Posterior cingulate gyrus (tissue), 11 donors: ENCODE measurements around the gene GPC6.
"Not testable (repeated sequence)": the region's sequence is repeated elsewhere in the genome, so short reads cannot be mapped to it uniquely, and the experiment has no call there.

ENCODE experiments used
- DNase-seq, 10 donors: peaks; one replicate each; pipeline versions ENCODE4 v3.0.0 to v3.0.0-alpha.2; 2020 to 2021; ENCODE audit warnings: mixed read lengths in 3 of 10
- intact Hi-C: fragments of 100-400 bp; cut with DNase I; formaldehyde crosslinking; loops from one replicate; pipeline ENCODE4 v1.15.1; 2023

The GPC6 gene

GRCh38 chr13:94173312-94173854 lies 946.8 kb downstream of the GPC6 start:
- intact Hi-C loops = no loop called here
- DNase-seq = no peak

GRCh38 chr13:94174009-94174408 lies 947.4 kb downstream of the GPC6 start:
- no peak for DNase-seq
- intact Hi-C loops = no loop called here

GRCh38 chr13:94175076-94175475 lies 948.5 kb downstream of the GPC6 start:
- intact Hi-C loops = no loop called here
- no peak for DNase-seq

GRCh38 chr13:94176561-94176960 lies 950.0 kb downstream of the GPC6 start:
- intact Hi-C loops = no loop called here
- no peak for DNase-seq

- intact Hi-C loops = no loop called here
- DNase-seq = no peak
Measured at GRCh38 chr13:94177041-94177440, 950.4 kb downstream of the GPC6 start.

- no peak for DNase-seq
- intact Hi-C loops = no loop called here
Measured at GRCh38 chr13:94178625-94179244, 952.1 kb downstream of the GPC6 start.

GRCh38 chr13:94181461-94182107 lies 955.0 kb downstream of the GPC6 start:
- DNase-seq = no peak

GRCh38 chr13:94182185-94182761 lies 955.7 kb downstream of the GPC6 start:
- DNase-seq = no peak
- intact Hi-C loops = loop anchor here (5.0 kb wide), 1 partner anchor 180 kb away; no protein-coding TSS in a partner anchor

More at GRCh38 chr13:94181461-94182107, 955.0 kb downstream of the GPC6 start:
- intact Hi-C loops = loop anchor here (5.0 kb wide), 1 partner anchor 181 kb away; no protein-coding TSS in a partner anchor

GRCh38 chr13:94186470-94186869 lies 959.9 kb downstream of the GPC6 start:
- intact Hi-C loops = no loop called here
- DNase-seq = no peak

- no peak for DNase-seq
- intact Hi-C loops = no loop called here
Measured at GRCh38 chr13:94188201-94188854, 961.7 kb downstream of the GPC6 start.

GRCh38 chr13:94192431-94192975 lies 965.9 kb downstream of the GPC6 start:
- DNase-seq = peak in 2 of 10 donors; percentile 12 to 58
- intact Hi-C loops = no loop called here

GRCh38 chr13:94195715-94196114 lies 969.1 kb downstream of the GPC6 start:
- intact Hi-C loops = no loop called here
- no peak for DNase-seq

- DNase-seq = no peak
- intact Hi-C loops = no loop called here
Measured at GRCh38 chr13:94196413-94196812, 969.8 kb downstream of the GPC6 start.

- intact Hi-C loops = no loop called here
- no peak for DNase-seq
Measured at GRCh38 chr13:94198681-94199080, 972.1 kb downstream of the GPC6 start.

GRCh38 chr13:94199135-94199534 lies 972.5 kb downstream of the GPC6 start:
- no peak for DNase-seq
- intact Hi-C loops = no loop called here

- DNase-seq = no peak
- intact Hi-C loops = no loop called here
Measured at GRCh38 chr13:94201022-94201421, 974.4 kb downstream of the GPC6 start.

- DNase-seq = no peak
- intact Hi-C loops = no loop called here
Measured at GRCh38 chr13:94204163-94204562, 977.6 kb downstream of the GPC6 start.

- DNase-seq = no peak
- intact Hi-C loops = no loop called here
Measured at GRCh38 chr13:94204946-94205345, 978.3 kb downstream of the GPC6 start.

- intact Hi-C loops = no loop called here
- no peak for DNase-seq
Measured at GRCh38 chr13:94205896-94206295, 979.3 kb downstream of the GPC6 start.

GRCh38 chr13:94209117-94209516 lies 982.5 kb downstream of the GPC6 start:
- DNase-seq = no peak
- intact Hi-C loops = no loop called here

- intact Hi-C loops, DNase-seq: not testable (repeated sequence)
Measured at GRCh38 chr13:94209913-94210312, 983.3 kb downstream of the GPC6 start.
